Measurements from ENCODE around the gene PRDM4. TPM values are rescaled to one million over a fixed set of nuclear protein-coding genes. Genes with fewer than 3 reads are reported as not detected.

PRDM4 gene
- total and polyA plus RNA-seq, 2 of the 13 experiments (the other 11 are each of a cell fraction or from before 2014, with no cell fraction given): 9.9 to 15.3 TPM

DNA sequence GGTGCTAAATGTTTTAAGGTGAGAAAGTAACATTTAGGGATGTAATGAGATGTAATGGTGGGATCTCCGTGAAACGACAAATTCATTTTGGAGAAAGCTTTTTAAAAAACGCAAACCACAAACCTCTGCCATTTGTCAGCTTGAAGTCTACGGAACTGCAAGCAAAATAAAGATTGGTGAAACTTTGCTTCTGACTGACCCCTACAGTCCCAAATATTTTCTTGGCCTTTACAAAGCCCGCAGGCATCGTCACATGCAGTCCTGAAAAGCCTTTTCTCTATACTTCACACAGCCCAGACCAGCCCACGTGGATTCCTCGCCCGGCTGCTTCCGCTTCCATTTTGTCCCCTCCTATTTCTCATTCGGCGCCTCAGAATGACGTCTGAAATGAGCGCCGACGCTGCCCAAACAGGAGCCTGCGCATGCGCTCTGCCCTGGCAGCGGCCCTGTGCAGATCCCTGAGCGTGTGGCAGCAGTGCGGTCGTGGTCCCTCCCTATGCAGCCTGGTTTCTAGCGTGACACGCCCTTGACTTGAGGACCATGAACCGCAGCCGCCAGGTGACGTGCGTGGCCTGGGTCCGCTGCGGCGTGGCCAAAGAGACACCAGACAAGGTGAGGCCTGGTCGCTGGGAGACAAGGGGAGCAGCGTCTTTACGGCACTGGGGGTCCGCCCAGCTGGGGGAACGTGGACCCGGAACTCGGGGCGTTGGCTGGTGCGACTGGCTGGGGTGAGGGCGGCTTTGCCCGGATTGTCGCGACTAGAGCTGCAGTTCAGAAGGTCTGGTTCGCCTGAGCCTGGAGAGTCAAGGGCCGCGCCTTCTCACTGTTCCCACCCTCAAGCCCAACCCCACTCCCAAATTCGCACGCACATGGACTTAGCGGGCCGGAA is 75.3 kb downstream of the PRDM4 start, which contains the start of gene PWP1 (continued):
- TF ChIP-seq, protein P1, sequence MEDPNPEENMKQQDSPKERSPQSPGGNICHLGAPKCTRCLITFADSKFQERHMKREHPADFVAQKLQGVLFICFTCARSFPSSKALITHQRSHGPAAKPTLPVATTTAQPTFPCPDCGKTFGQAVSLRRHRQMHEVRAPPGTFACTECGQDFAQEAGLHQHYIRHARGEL (CRISPR knock-in tag; IDR thresholded peaks at IDR 0.05): no peak
- TF ChIP-seq ZNF30 (CRISPR knock-in tag; IDR thresholded peaks at IDR 0.05) (no peak), CREB3 (CRISPR knock-in tag; IDR thresholded peaks at IDR 0.05) (peak; percentile 63; the same call in 1 of the 2 replicates), ZNF282 (IDR thresholded peaks at IDR 0.05; ENCODE audit: partially characterized antibody) (no peak), ZNF772 (CRISPR knock-in tag; IDR thresholded peaks at IDR 0.05) (peak; percentile 36; the same call in 1 of the 2 replicates), ZNF468 (CRISPR knock-in tag; IDR thresholded peaks at IDR 0.05) (no peak), AKAP8 (CRISPR knock-in tag; IDR thresholded peaks at IDR 0.05) (peak; percentile 75; the same call in 1 of the 2 replicates), TERF1 (CRISPR knock-in tag; IDR thresholded peaks at IDR 0.05) (no peak), TRIM22 (IDR thresholded peaks at IDR 0.05) (no peak), ZNF724P (CRISPR knock-in tag; IDR thresholded peaks at IDR 0.05; ENCODE audit: borderline replicate concordance) (0 out of 2 replicates have a peak, but pooled peaks have one; percentile 71), TOE1 (CRISPR knock-in tag; IDR thresholded peaks at IDR 0.05) (no peak), ZBTB44 (CRISPR knock-in tag; IDR thresholded peaks at IDR 0.05) (no peak), FOXP1 (IDR thresholded peaks at IDR 0.05) (no peak), FOXP1 (CRISPR knock-in tag; IDR thresholded peaks at IDR 0.05) (peak; percentile 32; the same call in 1 of the 2 replicates), PLRG1 (conservative IDR thresholded peaks at IDR 0.05) (no peak), CBX1 (IDR thresholded peaks at IDR 0.05; ENCODE audit: low read depth) (no peak), ZNF354B (CRISPR knock-in tag; IDR thresholded peaks at IDR 0.05) (no peak), ZNF670 (CRISPR knock-in tag; IDR thresholded peaks at IDR 0.05; ENCODE audit: borderline replicate concordance) (peak; percentile 89), ZSCAN9 (CRISPR knock-in tag; IDR thresholded peaks at IDR 0.05; ENCODE audit: borderline replicate concordance) (peak; percentile 75; the same call in 1 of the 2 replicates), ZNF263 (CRISPR knock-in tag; IDR thresholded peaks at IDR 0.05) (0 out of 2 replicates have a peak, but pooled peaks have one; percentile 8), ZFYVE20 (CRISPR knock-in tag; IDR thresholded peaks at IDR 0.05; ENCODE audit: borderline replicate concordance, low read depth) (peak; percentile 67; the same call in 1 of the 2 replicates), SP140L (CRISPR knock-in tag; IDR thresholded peaks at IDR 0.05; ENCODE audit: borderline replicate concordance) (0 out of 2 replicates have a peak, but pooled peaks have one; percentile 2), RNF219 (CRISPR knock-in tag; IDR thresholded peaks at IDR 0.05) (no peak)
